ENCODE results near the gene MGAT4A. TPM values are rescaled to one million over a fixed set of nuclear protein-coding genes. Genes with fewer than 3 reads are reported as not detected.
"Not testable (repeated sequence)": the region's sequence is repeated elsewhere in the genome, so short reads cannot be mapped to it uniquely, and the experiment has no call there.

MGAT4A gene
- total and polyA plus RNA-seq, 2 of the 8 experiments (the other 6 are each of a cell fraction or from before 2014, with no cell fraction given) = 1.4 to 7.7 TPM

DNA sequence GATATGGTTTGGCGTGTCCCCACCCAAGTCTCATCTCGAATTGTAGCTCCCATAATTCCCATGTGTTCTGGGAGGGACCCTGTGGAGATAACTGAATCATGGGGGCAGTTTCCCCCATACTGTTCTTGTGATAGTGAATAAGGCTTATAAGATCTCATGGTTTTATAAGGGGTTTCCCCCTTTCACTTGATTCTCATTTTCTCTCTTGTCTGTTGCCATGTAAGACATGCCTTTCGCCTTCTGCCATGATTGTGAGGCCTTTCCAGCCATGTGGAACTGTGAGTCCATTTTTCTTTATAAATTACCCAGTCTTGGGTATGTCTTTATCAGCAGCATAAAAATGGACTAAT is 71.5 kb downstream of the MGAT4A start:
- H4K5ac ChIP-seq (ENCODE audit: insufficient read length, low read depth, low read length); H3K27ac ChIP-seq (ENCODE audit: low read depth, low read length); H2BK15ac ChIP-seq (ENCODE audit: low read length); FAIRE-seq; H3K14ac ChIP-seq (ENCODE audit: insufficient read length); H2BK20ac ChIP-seq (ENCODE audit: low read length); H3K4ac ChIP-seq (replicated peaks; ENCODE audit: insufficient read length, low read depth, low read length); H3K9ac ChIP-seq (replicated peaks in 1 of 4; ENCODE audit: extremely low read depth in 1 of 4, low read depth in 3 of 4, low read length in 3 of 4); H3K79me1 ChIP-seq (ENCODE audit: low read depth, low read length); H3K36me3 ChIP-seq (ENCODE audit: control insufficient read depth in 2 of 4, insufficient read depth in 4 of 4, low read length in 3 of 4); H4K8ac ChIP-seq (ENCODE audit: extremely low read depth, insufficient read depth, low read length); H2BK5ac ChIP-seq (ENCODE audit: low read depth, low read length); H3K4me1 ChIP-seq (replicated peaks in 1 of 4; ENCODE audit: control insufficient read depth in 3 of 4, insufficient read depth in 4 of 4, low read length in 3 of 4); H4K20me1 ChIP-seq (replicated peaks in 1 of 2; ENCODE audit: control insufficient read depth in 1 of 2, insufficient read depth in 2 of 2, low read length in 2 of 2); H2AFZ ChIP-seq (ENCODE audit: low read length); H3K79me2 ChIP-seq (ENCODE audit: control insufficient read depth in 1 of 2, insufficient read depth in 2 of 2, low read length in 2 of 2); POLR2A ChIA-PET (ENCODE audit: partially characterized antibody); H3K4me2 ChIP-seq (ENCODE audit: insufficient read depth in 1 of 2, low read depth in 2 of 2, low read length in 2 of 2); DNase-seq (ENCODE audit: low read depth in 1 of 2, low spot score in 2 of 2); H3K4me3 ChIP-seq (ENCODE audit: extremely low read depth in 1 of 4, insufficient read depth in 2 of 4, low read depth in 3 of 4, low read length in 4 of 4); H3K27me3 ChIP-seq (replicated peaks in 1 of 4; ENCODE audit: control insufficient read depth in 3 of 4, extremely low read depth in 1 of 4, insufficient read depth in 3 of 4, low read length in 3 of 4); H3K23ac ChIP-seq (ENCODE audit: insufficient read length); H2BK120ac ChIP-seq (replicated peaks; ENCODE audit: low read depth, low read length); H3K18ac ChIP-seq (ENCODE audit: extremely low read depth, low read length); H3K9me3 ChIP-seq (ENCODE audit: insufficient read depth in 2 of 2, low read depth in 1 of 2, low read length in 1 of 2); H2AK5ac ChIP-seq (ENCODE audit: low read depth, low read length); H3K56ac ChIP-seq (replicated peaks; ENCODE audit: insufficient read length, low read depth, low read length); H2BK12ac ChIP-seq (ENCODE audit: low read depth, low read length); H4K91ac ChIP-seq (replicated peaks; ENCODE audit: insufficient read length, low read length); H3K23me2 ChIP-seq (ENCODE audit: low read depth, low read length): not testable (repeated sequence)
- CTCF ChIA-PET (ENCODE audit: partially characterized antibody) = interaction anchor here (1.4 kb wide), 1 partner anchor 10 kb away, joined by 6 read pairs; no protein-coding TSS in a partner anchor
- 91% methylated on average over 3 of the region's 3 CpGs; no CpG with 5 or more reads in 1 of the 2 experiments for WGBS, 2 experiments (ENCODE audit: extremely low coverage in 1 of 2, insufficient coverage in 1 of 2, insufficient read length in 1 of 2, insufficient replicate concordance in 2 of 2, low coverage in 1 of 2, low lambda C conversion rate in 2 of 2, missing lambda C conversion rate in 1 of 2)

Data from H1 (cell line).